Large intestine (tissue), 3 donors: Measurements from ENCODE around the gene BACE2. TPM values are rescaled to one million over a fixed set of nuclear protein-coding genes. Genes with fewer than 3 reads are reported as not detected.

Source experiments
- DNase-seq, 2 donors: peaks; one replicate each; pipeline versions ENCODE4 v3.0.0 to v3.0.0-alpha.2; 2013
- H3K27ac ChIP-seq: one replicate; pipeline ENCODE4 v1.5.1; 2013; ENCODE audit warnings: low read length
- H3K27me3 ChIP-seq: 2 replicates; pipeline ENCODE4 v1.6.1; 2013; ENCODE audit warnings: low read length; ENCODE audit not compliant: control insufficient read depth, insufficient read depth
- H3K36me3 ChIP-seq: 2 replicates; pipeline ENCODE4 v1.6.1; 2013; ENCODE audit warnings: low read length; ENCODE audit not compliant: control insufficient read depth, insufficient read depth
- H3K4me1 ChIP-seq: one replicate; pipeline ENCODE4 v1.6.1; 2013; ENCODE audit warnings: low read length; ENCODE audit not compliant: control insufficient read depth, insufficient read depth
- H3K4me3 ChIP-seq: one replicate; pipeline ENCODE4 v1.5.1; 2013; ENCODE audit warnings: low read length
- H3K9me3 ChIP-seq: one replicate; pipeline ENCODE4 v1.6.1; 2013; ENCODE audit warnings: mild to moderate bottlenecking, low read depth, low read length, moderate library complexity; ENCODE audit not compliant: control insufficient read depth
- WGBS: methylation state at CpG from one replicate; pipeline ENCODE4 v1.1.5; 2013; ENCODE audit warnings: low lambda C conversion rate; ENCODE audit not compliant: insufficient coverage; 5-methylcytosine and 5-hydroxymethylcytosine counted together
- polyA plus RNA-seq: library from polyadenylated mRNA; unstranded; fragments of 120-200 nt; gene quantifications from one replicate; pipeline ENCODE4 v1.2.1, GENCODE V29; 2013

The BACE2 gene
- polyA plus RNA-seq, 1 donor: 20.7 TPM

GRCh38 chr21:41147979-41148355 is 20.0 kb upstream of the BACE2 start:
- WGBS: 86% methylated on average over 4 of the region's 6 CpGs
- Histone ChIP-seq H3K27ac (no peak overlapping the region), H3K4me3 (no peak overlapping the region), H3K27me3 (peaks cover 25% of the 10 kb centered on the region), H3K36me3 (no peaks in the 10 kb centered on the region), H3K9me3 (no peaks in the 10 kb centered on the region), H3K4me1 (no peaks in the 10 kb centered on the region)
- no peak for DNase-seq

DNA sequence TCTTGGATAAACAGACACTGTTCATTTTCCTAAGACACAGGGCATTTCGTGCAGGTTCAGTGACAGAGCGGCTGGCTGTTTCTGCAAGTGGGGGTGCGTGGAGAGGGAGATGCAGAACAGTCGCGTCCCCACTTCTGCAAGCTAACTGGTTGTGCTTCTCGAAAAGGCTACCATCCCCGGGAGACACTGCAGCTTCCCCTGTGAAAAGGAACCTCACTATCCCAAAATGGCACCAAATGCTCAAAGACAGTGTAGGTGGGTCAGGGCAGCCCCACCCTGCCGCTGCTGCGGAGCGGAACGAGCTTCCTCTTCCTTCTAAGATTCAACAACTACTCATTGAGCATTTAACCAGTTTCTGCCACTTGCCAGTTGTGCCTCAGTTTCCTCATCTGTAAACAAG is 19.2 kb upstream of the BACE2 start:
- Histone ChIP-seq H3K27ac (no peak overlapping the region), H3K9me3 (no peaks in the 10 kb centered on the region), H3K4me3 (no peak overlapping the region), H3K36me3 (no peaks in the 10 kb centered on the region), H3K27me3 (peaks cover 25% of the 10 kb centered on the region), H3K4me1 (no peaks in the 10 kb centered on the region)
- DNase-seq: no peak
- no CpG with 5 or more reads among the region's 11 CpGs for WGBS

DNA sequence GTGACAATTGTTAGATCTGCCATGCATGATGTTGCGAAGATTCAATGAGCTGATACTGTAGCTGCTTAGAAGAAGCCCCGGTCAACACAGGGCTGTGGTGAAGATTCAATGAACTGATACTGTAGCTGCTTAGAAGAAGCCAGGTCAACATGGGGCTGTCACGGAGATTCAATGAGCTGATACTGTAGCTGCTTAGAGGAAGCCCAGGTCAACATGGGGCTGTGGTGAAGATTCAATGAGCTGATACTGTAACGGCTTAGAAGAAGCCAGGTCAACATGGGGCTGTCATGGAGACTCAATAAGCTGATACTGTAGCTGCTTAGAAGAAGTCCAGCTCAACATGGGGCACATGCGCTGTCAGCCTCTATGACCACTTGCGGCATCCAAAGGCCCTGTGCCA is 18.8 kb upstream of the BACE2 start:
- no peak for DNase-seq
- H3K9me3 ChIP-seq: no peaks in the 10 kb centered on the region
- H3K4me3 ChIP-seq: no peak overlapping the region
- peaks cover 25% of the 10 kb centered on the region for H3K27me3 ChIP-seq
- no CpG with 5 or more reads among the region's 6 CpGs for WGBS
- no peaks in the 10 kb centered on the region for H3K4me1 ChIP-seq
- H3K36me3 ChIP-seq: no peaks in the 10 kb centered on the region
- no peak overlapping the region for H3K27ac ChIP-seq

DNA sequence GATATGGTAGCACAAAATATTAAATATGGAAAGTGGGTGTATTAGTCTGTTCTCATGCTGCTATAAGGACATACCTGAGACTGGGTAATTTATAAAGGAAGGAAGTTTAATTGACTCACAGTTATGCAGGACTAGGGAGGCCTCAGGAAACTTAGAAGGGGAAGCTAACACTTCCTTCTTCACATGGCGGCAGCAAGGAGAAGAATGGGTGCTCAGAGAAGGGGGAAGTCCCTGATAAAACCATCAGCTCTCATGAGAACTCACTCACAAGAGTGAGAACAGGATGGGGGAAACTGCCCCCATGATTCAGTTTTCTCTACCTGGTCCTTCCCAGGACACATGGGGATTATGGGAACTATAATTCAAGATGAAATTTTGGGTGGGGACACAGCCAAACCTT is 15.8 kb upstream of the BACE2 start:
- H3K4me3 ChIP-seq: no peak overlapping the region
- no peaks in the 10 kb centered on the region for H3K4me1 ChIP-seq
- no peak overlapping the region for H3K27ac ChIP-seq
- no CpG with 5 or more reads among the region's 1 CpG for WGBS
- no peaks in the 10 kb centered on the region for H3K9me3 ChIP-seq
- H3K27me3 ChIP-seq: peaks cover 21% of the 10 kb centered on the region
- no peaks in the 10 kb centered on the region for H3K36me3 ChIP-seq
- no peak for DNase-seq

DNA sequence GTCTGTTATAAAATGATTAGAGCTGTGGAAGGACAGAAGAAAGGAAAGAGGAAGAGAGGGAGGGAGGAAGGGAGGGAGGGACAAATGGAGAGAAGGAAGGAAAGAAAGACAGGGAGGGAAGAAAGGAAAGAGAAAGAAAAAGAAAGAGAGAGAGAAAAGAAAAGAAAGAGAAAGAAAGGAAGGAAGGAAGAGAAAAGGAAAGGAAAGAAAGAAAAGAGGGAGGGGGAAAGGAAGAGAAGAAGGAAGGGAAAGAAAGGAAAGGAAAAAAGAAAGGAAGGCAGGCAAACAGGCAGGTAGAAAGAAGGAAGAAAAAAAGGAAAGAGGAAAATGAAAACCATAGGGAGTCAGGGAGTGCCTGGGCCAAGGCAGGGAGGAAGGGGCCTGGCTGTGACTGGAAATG is 14.5 kb upstream of the BACE2 start:
- Histone ChIP-seq H3K27ac (no peak overlapping the region), H3K27me3 (peaks cover 17% of the 10 kb centered on the region), H3K4me1 (no peaks in the 10 kb centered on the region), H3K36me3 (no peaks in the 10 kb centered on the region), H3K4me3 (no peak overlapping the region), H3K9me3 (no peaks in the 10 kb centered on the region)
- no peak for DNase-seq

- Histone ChIP-seq H3K4me1 (no peaks in the 10 kb centered on the region), H3K36me3 (no peaks in the 10 kb centered on the region), H3K9me3 (no peaks in the 10 kb centered on the region), H3K27ac (no peak overlapping the region), H3K27me3 (peaks cover 3% of the 10 kb centered on the region), H3K4me3 (no peak overlapping the region)
- WGBS: no CpG with 5 or more reads among the region's 5 CpGs
- no peak for DNase-seq
Observed at GRCh38 chr21:41156142-41156541, 11.8 kb upstream of the BACE2 start.

- no peak overlapping the region for H3K4me3 ChIP-seq
- H3K27ac ChIP-seq: no peak overlapping the region
- H3K27me3 ChIP-seq: no peaks in the 10 kb centered on the region
- no peaks in the 10 kb centered on the region for H3K9me3 ChIP-seq
- DNase-seq: no peak
- no peaks in the 10 kb centered on the region for H3K4me1 ChIP-seq
- WGBS: 100% methylated on average over 1 of the region's 2 CpGs
- H3K36me3 ChIP-seq: no peaks in the 10 kb centered on the region
Observed at GRCh38 chr21:41158026-41158425, 9.9 kb upstream of the BACE2 start.

DNA sequence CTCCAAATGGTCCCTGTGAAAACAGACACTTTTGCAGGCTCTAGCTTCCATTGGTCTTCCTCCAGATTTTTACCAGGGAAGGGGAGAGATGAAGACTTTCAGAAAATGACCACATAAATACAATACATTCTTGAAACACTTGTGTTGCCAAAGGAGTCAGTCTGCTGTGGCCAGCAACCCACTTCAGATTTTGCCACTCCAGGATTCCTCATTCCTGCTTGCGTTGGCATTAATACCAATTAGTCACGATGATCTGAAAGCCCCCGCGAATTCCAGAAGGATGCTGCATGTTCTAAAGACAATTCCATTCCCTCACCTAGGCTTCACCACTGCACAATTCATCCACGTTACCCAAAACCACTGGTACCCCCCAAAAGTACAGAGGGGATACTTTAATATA is 7.9 kb upstream of the BACE2 start:
- no peak overlapping the region for H3K4me3 ChIP-seq
- H3K27ac ChIP-seq: no peak overlapping the region
- no CpG with 5 or more reads among the region's 5 CpGs for WGBS
- no peak for DNase-seq
- H3K27me3 ChIP-seq: no peaks in the 10 kb centered on the region
- H3K36me3 ChIP-seq: no peaks in the 10 kb centered on the region
- no peaks in the 10 kb centered on the region for H3K9me3 ChIP-seq
- no peaks in the 10 kb centered on the region for H3K4me1 ChIP-seq

DNA sequence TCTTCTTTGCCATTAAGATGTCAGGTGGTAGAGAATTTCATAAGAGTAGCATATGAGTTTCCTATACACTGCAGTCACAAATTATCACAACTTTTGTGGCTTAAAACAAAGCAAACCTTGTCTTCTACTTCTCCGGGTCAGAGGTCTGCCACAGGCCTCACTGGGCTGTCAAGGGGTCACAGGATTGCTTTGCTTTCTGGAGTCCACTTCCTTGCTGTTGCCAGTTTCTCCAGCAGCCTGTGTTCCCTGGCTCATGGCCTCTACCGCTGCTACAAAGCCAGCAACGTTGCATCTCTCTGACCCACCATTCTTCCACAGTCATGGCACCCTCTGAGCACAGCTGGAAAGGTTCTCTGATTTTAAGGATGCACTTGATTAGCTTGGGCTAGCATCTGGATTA is 6.5 kb upstream of the BACE2 start:
- Histone ChIP-seq H3K4me3 (no peak overlapping the region), H3K27ac (no peak overlapping the region), H3K9me3 (no peaks in the 10 kb centered on the region), H3K27me3 (no peaks in the 10 kb centered on the region), H3K36me3 (no peaks in the 10 kb centered on the region), H3K4me1 (no peaks in the 10 kb centered on the region)
- no CpG with 5 or more reads among the region's 3 CpGs for WGBS
- DNase-seq: no peak

DNA sequence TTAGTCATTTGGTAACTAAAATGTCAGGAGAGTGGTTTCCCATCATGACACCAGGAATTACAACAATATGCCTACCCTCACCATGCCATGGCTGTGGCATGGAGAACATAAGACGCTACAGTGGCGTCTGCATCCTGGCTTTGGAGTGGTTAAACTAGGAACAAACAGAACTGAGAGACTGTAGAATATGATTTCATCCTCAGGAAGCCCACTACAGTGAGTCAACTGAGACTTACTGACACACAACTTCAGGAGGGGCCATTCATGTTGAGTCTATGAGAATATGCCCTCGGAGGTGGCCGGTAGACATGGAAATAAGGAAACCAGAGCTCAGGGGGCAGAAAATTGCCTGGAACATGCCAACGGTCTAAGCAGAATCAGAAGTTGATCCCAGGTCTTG is 5.9 kb upstream of the BACE2 start:
- H3K27me3 ChIP-seq: no peaks in the 10 kb centered on the region
- whole genome bisulfite sequencing: no CpG with 5 or more reads among the region's 5 CpGs
- no peaks in the 10 kb centered on the region for H3K4me1 ChIP-seq
- no peak overlapping the region for H3K4me3 ChIP-seq
- no peak for DNase-seq
- H3K27ac ChIP-seq: no peak overlapping the region
- no peaks in the 10 kb centered on the region for H3K9me3 ChIP-seq
- no peaks in the 10 kb centered on the region for H3K36me3 ChIP-seq

DNA sequence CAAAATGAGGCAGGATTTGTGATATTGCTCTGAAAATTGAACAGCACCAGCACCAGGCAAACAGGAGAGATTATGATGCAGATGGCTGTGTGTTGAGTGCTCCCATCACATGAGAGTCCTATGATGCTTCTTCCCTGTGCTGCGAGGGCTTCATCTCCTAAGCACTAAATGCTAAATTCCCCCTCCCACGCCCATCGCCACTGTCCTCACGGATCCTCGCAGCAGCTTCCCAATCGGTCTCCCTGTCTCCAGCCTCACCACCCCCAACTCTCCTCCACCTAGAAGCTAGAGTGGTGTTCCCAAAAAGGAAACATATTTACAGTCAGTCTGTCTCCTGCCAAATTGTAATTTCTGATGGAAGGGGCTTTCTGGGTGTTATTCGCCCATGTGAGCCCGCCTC is 4.9 kb upstream of the BACE2 start:
- no peaks in the 10 kb centered on the region for H3K9me3 ChIP-seq
- no peaks in the 10 kb centered on the region for H3K36me3 ChIP-seq
- H3K27ac ChIP-seq: no peak overlapping the region
- no peaks in the 10 kb centered on the region for H3K4me1 ChIP-seq
- 80% methylated on average over 1 of the region's 8 CpGs for WGBS
- H3K27me3 ChIP-seq: peaks cover 4% of the 10 kb centered on the region
- no peak for DNase-seq
- no peak overlapping the region for H3K4me3 ChIP-seq
